Neural progenitor cell (in vitro differentiated cells): ENCODE data around the gene CSNK1G2.

Experiments
- CTCF ChIP-seq: fragments of 200-600 bp; sonication (generic); IDR thresholded peaks from 2 replicates; pipeline ENCODE4 v1.5.1; 2017; ENCODE audit warnings: antibody characterized with exemption, mild to moderate bottlenecking
- EZH2phosphoT487 ChIP-seq: fragments of 200-600 bp; sonication (generic); IDR thresholded peaks from 2 replicates; pipeline ENCODE4 v1.6.1; 2017; ENCODE audit warnings: antibody characterized with exemption

- TF ChIP-seq CTCF (no peak), EZH2phosphoT487 (no peak)
Measured at GRCh38 chr19:1967087-1967608, 26.2 kb downstream of the CSNK1G2 start.
